HepG2 (cell line): ENCODE measurements around the gene NUB1. TPM values are rescaled to one million over a fixed set of nuclear protein-coding genes. Genes with fewer than 3 reads are reported as not detected.

ENCODE experiments used
- ATAC-seq: fragments of 200-7000 bp; cut with Tn5 transposase; 3 replicates; pipeline ENCODE4 v1.9.1; 2020; ENCODE audit warnings: mild to moderate bottlenecking, moderate library complexity
- BruUV-seq: library from RNA; stranded (reverse); fragments of 400-500 nt; replicated peaks from 2 replicates; lab custom pipeline; 2021; lab: Mats Ljungman, UMichigan
- CTCF ChIA-PET: fragments of 300-600 bp; formaldehyde crosslinking; extraction: SDS; loops from one replicate; lab custom pipeline; 2021; ENCODE audit warnings: low total read pairs, inconsistent platforms, low intra/inter-chr PET ratio; lab: Yijun Ruan, JAX
- POLR2A ChIA-PET: fragments of 350-600 bp; sonication (Branson Sonifier 250); formaldehyde crosslinking; loops from one replicate; lab custom pipeline; 2020; ENCODE audit warnings: antibody characterized with exemption, inconsistent platforms; lab: Yijun Ruan, JAX
- DNase-seq: peaks from one replicate; pipeline ENCODE4 v3.0.0-alpha.2; 2015; ENCODE audit warnings: low spot score
- FAIRE-seq: peaks from 3 replicates; lab custom pipeline; 2011; peaks lifted over from hg19 to GRCh38; lab: Jason Lieb, UNC
- H2AFZ ChIP-seq: one replicate; pipeline ENCODE4 v1.6.1; 2011; ENCODE audit warnings: low read length, inconsistent platforms
- H3K27ac ChIP-seq: fragments of 300-600 bp; 3 replicates; pipeline ENCODE4 v1.8.0; 2011; ENCODE audit warnings: mixed run types, mild to moderate bottlenecking, mixed read lengths, low read length, inconsistent platforms; ENCODE audit not compliant: insufficient read depth; ENCODE audit errors: extremely low read length
- H3K27me3 ChIP-seq, 2 experiments: fragments of 200-600 bp in 1 of 2; 2 replicates in 1 of 2; 3 replicates in 1 of 2; pipeline versions ENCODE4 v1.6.0 to v1.8.0; 2011; ENCODE audit warnings: low read length in 2 of 2, mild to moderate bottlenecking in 2 of 2, moderate library complexity in 2 of 2, inconsistent platforms in 1 of 2; ENCODE audit not compliant: insufficient read depth in 2 of 2, control insufficient read depth in 1 of 2
- H3K36me3 ChIP-seq, 2 experiments: fragments of 200-600 bp in 1 of 2; replicated peaks in 1 of 2; 2 replicates in 1 of 2; 3 replicates in 1 of 2; pipeline versions ENCODE4 v1.5.1 to v1.8.0; 2011; ENCODE audit warnings: low read length in 2 of 2, inconsistent platforms in 1 of 2; ENCODE audit not compliant: insufficient read depth in 2 of 2, control insufficient read depth in 1 of 2
- H3K4me1 ChIP-seq: 2 replicates; pipeline ENCODE4 v1.5.1; 2012; ENCODE audit warnings: low read length, inconsistent platforms; ENCODE audit not compliant: insufficient read depth
- H3K4me2 ChIP-seq: 2 replicates; pipeline ENCODE4 v1.6.0; 2011; ENCODE audit warnings: low read depth, low read length, inconsistent platforms
- H3K4me3 ChIP-seq, 3 experiments: fragments of 200-600 bp in 1 of 3; sonication (generic), shearing (Covaris generic) in 1 of 3; replicated peaks in 1 of 3; 2 replicates each; pipeline ENCODE4 v1.5.1; 2011 to 2016; ENCODE audit warnings: low read length in 3 of 3, inconsistent platforms in 2 of 3, low read depth in 2 of 3, mild to moderate bottlenecking in 2 of 3, control low read depth in 1 of 3, mixed read lengths in 1 of 3; ENCODE audit not compliant: insufficient read depth in 1 of 3
- H3K79me2 ChIP-seq: one replicate; pipeline ENCODE4 v1.6.1; 2011; ENCODE audit warnings: low read length, inconsistent platforms; ENCODE audit not compliant: insufficient read depth
- H3K9ac ChIP-seq: 2 replicates; pipeline ENCODE4 v1.6.0; 2011; ENCODE audit warnings: mild to moderate bottlenecking, low read depth, low read length, inconsistent platforms; ENCODE audit not compliant: insufficient read depth
- H3K9me3 ChIP-seq: 2 replicates; pipeline ENCODE4 v1.5.1; 2012; ENCODE audit warnings: mild to moderate bottlenecking, low read length
- H4K20me1 ChIP-seq: 2 replicates; pipeline ENCODE4 v1.6.0; 2011; ENCODE audit warnings: inconsistent platforms, mild to moderate bottlenecking, low read length, moderate library complexity; ENCODE audit not compliant: insufficient read depth
- HIVEP1 ChIP-seq: sonication (generic); formaldehyde crosslinking; IDR thresholded peaks from 2 replicates; pipeline ENCODE4 v1.4.0; 2020; ENCODE audit warnings: mild to moderate bottlenecking, missing genetic modification reagents
- REL ChIP-seq: sonication (generic); formaldehyde crosslinking; conservative IDR thresholded peaks from 2 replicates; pipeline ENCODE4 v1.8.0; 2022; ENCODE audit warnings: mild to moderate bottlenecking, missing genetic modification reagents, moderate library complexity
- RFXANK ChIP-seq: IDR thresholded peaks from 2 replicates; pipeline ENCODE4 v1.6.1; 2016
- SP4 ChIP-seq: sonication (generic); formaldehyde crosslinking; IDR thresholded peaks from 2 replicates; pipeline ENCODE4 v1.8.1; 2023; ENCODE audit warnings: mild to moderate bottlenecking, missing genetic modification reagents
- SPEN ChIP-seq: sonication (generic); formaldehyde crosslinking; IDR thresholded peaks from 2 replicates; pipeline ENCODE4 v1.5.1; 2020; ENCODE audit warnings: low read depth, mild to moderate bottlenecking, missing genetic modification reagents
- ZNF20 ChIP-seq: sonication (generic); formaldehyde crosslinking; IDR thresholded peaks from 2 replicates; pipeline ENCODE4 v1.4.0; 2020; ENCODE audit warnings: mild to moderate bottlenecking, moderate library complexity, missing genetic modification reagents
- ZNF296 ChIP-seq: sonication (generic); formaldehyde crosslinking; conservative IDR thresholded peaks from 2 replicates; pipeline ENCODE4 v1.5.0; 2020; ENCODE audit warnings: mild to moderate bottlenecking, missing genetic modification reagents
- in situ Hi-C: cut with HindIII; loops from 2 replicates; pipeline ENCODE4 v1.10.0; 2017; ENCODE audit warnings: low pct_unique_long_range_greater_than_20kb; ENCODE audit not compliant: extremely low pct_ligation_motif_present
- intact Hi-C: fragments of 100-400 bp; cut with micrococcal nuclease; formaldehyde crosslinking; loops from one replicate; pipeline ENCODE4 v1.10.0; 2022; ENCODE audit not compliant: unreplicated experiment
- polyA plus RNA-seq, 8 experiments: library from polyadenylated mRNA; depleted of rRNA in 3 of 8; stranded (reverse) in 7 of 8; unstranded in 1 of 8; fragments of >200 nt; fragmentation: Illumina TruSeq in 4 of 8; extraction: Trizol in 4 of 8; gene quantifications; 2 replicates each; pipeline versions ENCODE4 v1.2.1 to v1.2.3, GENCODE V29; 2011 to 2016; ENCODE audit warnings: low read depth in 4 of 8, missing spikeins in 1 of 8, mixed read lengths in 1 of 8; ENCODE audit not compliant: insufficient read depth in 1 of 8
- total RNA-seq, 5 experiments: library from RNA; depleted of rRNA; stranded (reverse); fragments of >200 nt; fragmentation: Illumina TruSeq; extraction: Trizol; gene quantifications; 2 replicates each; pipeline ENCODE4 v1.2.3, GENCODE V29; 2016; ENCODE audit warnings: low read depth in 1 of 5
- TF ChIP-seq, protein P1 (sequence below): sonication (generic); formaldehyde crosslinking; IDR thresholded peaks from 2 replicates; pipeline ENCODE4 v1.4.0; 2020; ENCODE audit warnings: missing genetic modification reagents
- TF ChIP-seq, protein P2 (sequence below): sonication (generic); formaldehyde crosslinking; IDR thresholded peaks from 2 replicates; pipeline ENCODE4 v1.5.1; 2020; ENCODE audit warnings: mild to moderate bottlenecking, missing genetic modification reagents, moderate library complexity

NUB1 gene
- total and polyA plus RNA-seq, 2 of the 13 experiments (the other 11 are each of a cell fraction or from before 2014, with no cell fraction given) = 27.1 to 37.0 TPM

DNA sequence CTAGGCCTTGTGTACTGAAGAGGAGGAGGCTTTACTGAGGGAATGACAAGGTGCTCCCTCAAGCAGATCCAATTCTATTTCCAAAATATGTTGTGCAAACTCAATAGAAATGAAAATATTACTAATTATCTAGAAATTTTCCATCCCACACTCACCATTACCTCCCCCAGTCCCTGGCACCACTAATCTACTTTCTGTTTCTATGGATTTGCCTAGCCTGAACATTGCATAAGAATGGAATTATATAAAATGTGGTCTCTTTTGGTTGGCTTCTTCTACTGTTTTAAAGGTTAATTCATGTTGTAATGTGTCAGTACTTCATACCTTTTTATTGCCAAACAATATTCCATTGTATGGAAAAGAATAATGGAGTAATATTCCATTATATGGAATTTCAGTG lies 18.7 kb upstream of the NUB1 start:
- Histone ChIP-seq H3K27me3 (no peaks in the 10 kb centered on the region), H3K9ac (no peak overlapping the region), H3K4me3 (no peak overlapping the region), H3K9me3 (peaks cover 34% of the 10 kb centered on the region), H3K4me2 (no peak overlapping the region), H3K36me3 (no peaks in the 10 kb centered on the region), H3K79me2 (no peaks in the 10 kb centered on the region), H2AFZ (no peak overlapping the region), H3K4me1 (no peaks in the 10 kb centered on the region), H4K20me1 (no peaks in the 10 kb centered on the region), H3K27ac (no peak overlapping the region)
- ChIA-PET CTCF (no interaction called here), POLR2A (no interaction called here)
- ATAC-seq (no peak), DNase-seq (no peak), FAIRE-seq (no peak)
- intact Hi-C loops = no loop called here
- TF ChIP-seq, protein P1, sequence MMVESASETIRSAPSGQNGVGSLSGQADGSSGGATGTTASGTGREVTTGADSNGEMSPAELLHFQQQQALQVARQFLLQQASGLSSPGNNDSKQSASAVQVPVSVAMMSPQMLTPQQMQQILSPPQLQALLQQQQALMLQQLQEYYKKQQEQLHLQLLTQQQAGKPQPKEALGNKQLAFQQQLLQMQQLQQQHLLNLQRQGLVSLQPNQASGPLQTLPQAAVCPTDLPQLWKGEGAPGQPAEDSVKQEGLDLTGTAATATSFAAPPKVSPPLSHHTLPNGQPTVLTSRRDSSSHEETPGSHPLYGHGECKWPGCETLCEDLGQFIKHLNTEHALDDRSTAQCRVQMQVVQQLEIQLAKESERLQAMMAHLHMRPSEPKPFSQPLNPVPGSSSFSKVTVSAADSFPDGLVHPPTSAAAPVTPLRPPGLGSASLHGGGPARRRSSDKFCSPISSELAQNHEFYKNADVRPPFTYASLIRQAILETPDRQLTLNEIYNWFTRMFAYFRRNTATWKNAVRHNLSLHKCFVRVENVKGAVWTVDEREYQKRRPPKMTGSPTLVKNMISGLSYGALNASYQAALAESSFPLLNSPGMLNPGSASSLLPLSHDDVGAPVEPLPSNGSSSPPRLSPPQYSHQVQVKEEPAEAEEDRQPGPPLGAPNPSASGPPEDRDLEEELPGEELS = no peak
- TF ChIP-seq SPEN (CRISPR knock-in tag) (no peak), SP4 (CRISPR knock-in tag) (no peak), REL (no peak), HIVEP1 (no peak), ZNF296 (CRISPR knock-in tag) (no peak), RFXANK (CRISPR knock-in tag) (no peak), ZNF20 (CRISPR knock-in tag) (no peak)
- TF ChIP-seq, protein P2, sequence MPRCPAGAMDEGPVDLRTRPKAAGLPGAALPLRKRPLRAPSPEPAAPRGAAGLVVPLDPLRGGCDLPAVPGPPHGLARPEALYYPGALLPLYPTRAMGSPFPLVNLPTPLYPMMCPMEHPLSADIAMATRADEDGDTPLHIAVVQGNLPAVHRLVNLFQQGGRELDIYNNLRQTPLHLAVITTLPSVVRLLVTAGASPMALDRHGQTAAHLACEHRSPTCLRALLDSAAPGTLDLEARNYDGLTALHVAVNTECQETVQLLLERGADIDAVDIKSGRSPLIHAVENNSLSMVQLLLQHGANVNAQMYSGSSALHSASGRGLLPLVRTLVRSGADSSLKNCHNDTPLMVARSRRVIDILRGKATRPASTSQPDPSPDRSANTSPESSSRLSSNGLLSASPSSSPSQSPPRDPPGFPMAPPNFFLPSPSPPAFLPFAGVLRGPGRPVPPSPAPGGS (CRISPR knock-in tag) = no peak
- no TSS peak for BruUV-seq
- in situ Hi-C loops = no loop called here
